ENCODE measurements around the gene KCNJ10. TPM values are rescaled to one million over a fixed set of nuclear protein-coding genes. Genes with fewer than 3 reads are reported as not detected.

The KCNJ10 gene
- total RNA-seq, 2 donors from 2014 or later, result not detected

DNA sequence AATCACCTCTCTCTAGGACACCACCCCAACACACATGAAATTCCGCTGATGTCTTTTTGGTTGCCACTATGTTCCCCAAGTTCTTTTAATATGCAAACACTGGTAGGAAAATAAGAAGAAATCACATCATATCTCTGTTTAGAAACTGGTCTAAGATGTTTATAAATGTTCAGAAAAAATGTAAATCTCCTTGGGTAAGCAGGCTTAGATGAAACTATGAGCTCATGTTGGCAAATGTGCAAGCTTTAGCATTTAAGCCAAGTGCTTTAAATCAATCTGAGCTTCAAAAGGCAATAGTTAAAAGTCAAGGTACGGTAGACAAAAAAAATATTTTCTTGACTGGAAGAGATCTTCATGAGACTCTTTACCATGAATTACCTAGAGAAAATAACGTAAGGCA lies 90.7 kb downstream of the KCNJ10 start:
- no peak for ATAC-seq (replicated peaks)
- no peak overlapping the region for H3K27ac Mint-ChIP-seq

GRCh38 chr1:159978107-159978398 lies 91.9 kb downstream of the KCNJ10 start:
- no peaks in the 10 kb centered on the region for H3K9me3 Mint-ChIP-seq
- ATAC-seq (replicated peaks), result no peak
- H3K36me3 Mint-ChIP-seq (ENCODE audit: low read depth), result no peaks in the 10 kb centered on the region

More for the DNA sequence above, 90.7 kb downstream of the KCNJ10 start:
- Mint-ChIP-seq H3K36me3 (ENCODE audit: low read depth) (no peaks in the 10 kb centered on the region), H3K9me3 (no peaks in the 10 kb centered on the region), H3K4me3 (no peak overlapping the region), H3K4me1 (no peaks in the 10 kb centered on the region), H3K27me3 (peaks cover 44% of the 10 kb centered on the region)

GRCh38 chr1:159977364-159978106 lies 92.4 kb downstream of the KCNJ10 start:
- ATAC-seq (replicated peaks), result no peak
- Mint-ChIP-seq H3K9me3 (no peaks in the 10 kb centered on the region), H3K27ac (no peak overlapping the region), H3K4me3 (no peak overlapping the region), H3K36me3 (ENCODE audit: low read depth) (no peaks in the 10 kb centered on the region), H3K4me1 (no peaks in the 10 kb centered on the region), H3K27me3 (peaks cover 37% of the 10 kb centered on the region)

More at GRCh38 chr1:159978107-159978398, 91.9 kb downstream of the KCNJ10 start:
- Mint-ChIP-seq H3K4me3 (no peak overlapping the region), H3K27ac (no peak overlapping the region), H3K27me3 (peaks cover 39% of the 10 kb centered on the region), H3K4me1 (no peaks in the 10 kb centered on the region)

DNA sequence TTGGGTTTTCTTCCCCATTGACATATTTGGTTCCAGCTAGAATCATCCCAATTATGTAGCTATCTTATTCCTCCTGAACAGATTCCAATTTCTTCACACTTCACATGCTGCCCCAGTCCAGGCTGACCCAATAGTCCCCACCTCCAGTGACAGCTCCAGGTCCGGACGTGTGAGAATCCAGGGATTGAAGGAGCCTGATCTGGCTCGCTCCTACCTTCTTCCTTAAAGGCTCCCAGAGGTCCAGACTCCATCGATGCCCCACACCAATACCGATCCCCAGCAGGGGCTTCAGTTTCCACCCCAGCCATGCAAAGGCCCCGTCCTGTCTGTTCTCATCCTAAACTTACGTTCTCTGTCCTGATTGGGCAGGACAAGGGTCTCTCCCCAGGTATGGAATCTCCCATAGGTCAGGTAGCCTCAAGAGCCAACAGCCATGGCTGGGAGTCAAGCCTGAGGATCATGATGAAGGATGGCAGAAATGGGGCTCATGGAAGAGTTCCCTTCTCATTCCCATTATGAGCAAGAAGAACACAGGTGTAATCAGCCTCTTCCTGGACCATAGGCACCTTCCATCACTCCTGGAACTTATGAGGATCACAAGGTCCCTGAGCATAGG lies 95.5 kb downstream of the KCNJ10 start:
- ATAC-seq (replicated peaks), result no peak
- Mint-ChIP-seq H3K36me3 (ENCODE audit: low read depth) (no peaks in the 10 kb centered on the region), H3K27ac (no peak overlapping the region), H3K4me3 (no peak overlapping the region), H3K27me3 (peaks cover 21% of the 10 kb centered on the region), H3K9me3 (no peaks in the 10 kb centered on the region), H3K4me1 (no peaks in the 10 kb centered on the region)

GRCh38 chr1:159973350-159973940 lies 96.5 kb downstream of the KCNJ10 start:
- H3K9me3 Mint-ChIP-seq, result no peaks in the 10 kb centered on the region
- H3K36me3 Mint-ChIP-seq (ENCODE audit: low read depth), result no peaks in the 10 kb centered on the region
- no peak overlapping the region for H3K4me3 Mint-ChIP-seq
- ATAC-seq (replicated peaks), result no peak
- peaks cover 20% of the 10 kb centered on the region for H3K27me3 Mint-ChIP-seq
- H3K27ac Mint-ChIP-seq, result no peak overlapping the region
- no peaks in the 10 kb centered on the region for H3K4me1 Mint-ChIP-seq

DNA sequence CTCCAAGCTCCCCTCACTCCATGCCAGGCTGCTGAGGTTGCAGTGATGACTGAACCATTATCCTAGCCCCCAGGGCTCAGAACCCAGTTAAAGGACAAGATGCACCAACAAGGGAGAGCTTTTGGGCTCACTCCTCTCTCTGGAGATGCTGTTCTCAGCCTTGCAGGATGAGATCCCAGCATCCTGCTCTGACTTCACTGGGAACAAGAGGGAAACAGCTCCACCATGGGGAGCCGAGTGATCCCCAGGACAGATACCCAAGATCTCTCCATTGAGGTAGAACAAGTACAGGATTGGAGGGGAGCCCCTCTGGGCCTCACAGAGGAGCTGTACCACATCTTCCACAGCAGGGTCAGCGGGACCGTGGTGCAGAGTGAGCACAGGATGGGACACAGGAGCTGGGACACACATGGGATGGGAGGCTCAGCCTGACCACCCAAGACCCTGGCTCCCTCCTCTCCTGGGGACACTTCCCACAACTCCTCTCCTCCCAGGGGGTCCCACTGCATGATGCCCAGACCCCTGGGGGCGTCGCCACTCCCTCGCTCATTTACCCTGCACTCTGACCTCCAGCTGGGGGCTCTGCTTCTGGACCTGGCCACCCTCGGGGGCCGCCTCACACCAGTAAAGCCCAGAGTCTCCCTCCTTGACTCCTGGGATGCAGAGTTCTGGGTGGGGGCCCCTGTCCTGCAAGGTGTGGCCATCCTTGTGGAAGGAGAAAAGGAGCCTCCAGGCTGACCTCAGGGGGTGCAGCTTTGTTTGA lies 97.3 kb downstream of the KCNJ10 start:
- Mint-ChIP-seq H3K27me3 (peaks cover 27% of the 10 kb centered on the region), H3K4me3 (no peak overlapping the region), H3K4me1 (no peaks in the 10 kb centered on the region), H3K9me3 (no peaks in the 10 kb centered on the region), H3K27ac (no peak overlapping the region), H3K36me3 (ENCODE audit: low read depth) (no peaks in the 10 kb centered on the region)
- ATAC-seq (replicated peaks), result no peak

- H3K4me1 Mint-ChIP-seq, result no peaks in the 10 kb centered on the region
- peaks cover 20% of the 10 kb centered on the region for H3K27me3 Mint-ChIP-seq
- H3K36me3 Mint-ChIP-seq (ENCODE audit: low read depth), result no peaks in the 10 kb centered on the region
- no peak for ATAC-seq (replicated peaks)
- no peaks in the 10 kb centered on the region for H3K9me3 Mint-ChIP-seq
- no peak overlapping the region for H3K4me3 Mint-ChIP-seq
- no peak overlapping the region for H3K27ac Mint-ChIP-seq
Observed at GRCh38 chr1:159970932-159971342, 99.0 kb downstream of the KCNJ10 start.

DNA sequence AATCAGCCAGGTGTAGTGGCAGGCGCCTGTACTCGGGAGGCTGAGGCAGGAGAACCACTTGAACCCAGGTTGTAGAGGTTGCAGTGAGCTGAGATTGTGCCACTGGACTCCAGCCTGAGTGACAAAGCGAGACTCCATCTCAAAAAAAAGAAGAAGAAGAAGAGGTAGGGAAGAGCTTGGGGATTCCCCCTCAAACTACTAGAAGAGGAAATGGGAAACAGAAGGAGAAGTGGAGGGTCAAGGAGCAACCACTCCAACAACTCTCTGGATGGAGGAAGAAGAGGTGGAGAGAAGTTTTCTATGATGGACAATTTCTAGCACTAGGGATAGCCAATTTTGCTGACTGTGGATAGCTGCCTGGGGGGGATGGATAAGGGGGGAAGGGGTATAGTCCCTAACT lies 101.1 kb downstream of the KCNJ10 start:
- H3K27ac Mint-ChIP-seq, result no peak overlapping the region
- peaks cover 29% of the 10 kb centered on the region for H3K27me3 Mint-ChIP-seq
- ATAC-seq (replicated peaks), result no peak
- no peaks in the 10 kb centered on the region for H3K36me3 Mint-ChIP-seq (ENCODE audit: low read depth)
- no peaks in the 10 kb centered on the region for H3K9me3 Mint-ChIP-seq
- no peak overlapping the region for H3K4me3 Mint-ChIP-seq
- no peaks in the 10 kb centered on the region for H3K4me1 Mint-ChIP-seq

DNA sequence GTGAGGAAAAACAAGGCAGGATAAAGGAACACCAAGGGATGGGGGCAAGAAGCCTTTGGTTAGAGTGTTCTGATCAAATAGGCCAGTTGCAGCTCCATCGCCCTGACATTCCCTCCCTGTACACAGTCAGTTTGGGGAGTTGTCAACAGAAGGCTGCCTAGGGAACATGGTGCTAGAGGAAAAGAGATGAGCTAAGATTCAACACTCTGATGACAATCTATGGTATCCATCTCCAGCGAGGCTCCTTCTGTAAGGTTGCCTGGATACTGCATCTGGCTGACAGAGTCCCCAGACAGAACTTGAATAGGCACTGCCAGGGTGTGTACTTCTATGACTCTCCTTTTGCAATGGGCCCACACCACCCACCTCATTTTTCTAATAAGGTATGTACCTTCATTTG lies 104.7 kb downstream of the KCNJ10 start:
- Mint-ChIP-seq H3K9me3 (no peaks in the 10 kb centered on the region), H3K4me1 (no peaks in the 10 kb centered on the region), H3K4me3 (no peak overlapping the region), H3K27ac (no peak overlapping the region), H3K27me3 (peaks cover 25% of the 10 kb centered on the region), H3K36me3 (ENCODE audit: low read depth) (no peaks in the 10 kb centered on the region)
- ATAC-seq (replicated peaks), result no peak

GRCh38 chr1:159964144-159964543 lies 105.8 kb downstream of the KCNJ10 start:
- no peaks in the 10 kb centered on the region for H3K9me3 Mint-ChIP-seq
- H3K36me3 Mint-ChIP-seq (ENCODE audit: low read depth), result no peaks in the 10 kb centered on the region
- H3K4me1 Mint-ChIP-seq, result no peaks in the 10 kb centered on the region
- ATAC-seq (replicated peaks), result no peak
- H3K27me3 Mint-ChIP-seq, result peaks cover 29% of the 10 kb centered on the region
- no peak overlapping the region for H3K4me3 Mint-ChIP-seq
- no peak overlapping the region for H3K27ac Mint-ChIP-seq

- Mint-ChIP-seq H3K27ac (no peak overlapping the region), H3K9me3 (no peaks in the 10 kb centered on the region), H3K27me3 (peaks cover 16% of the 10 kb centered on the region), H3K4me1 (peaks cover 5% of the 10 kb centered on the region), H3K4me3 (no peak overlapping the region), H3K36me3 (ENCODE audit: low read depth) (no peaks in the 10 kb centered on the region)
- no peak for ATAC-seq (replicated peaks)
Observed at GRCh38 chr1:159962176-159962575, 107.8 kb downstream of the KCNJ10 start.

DNA sequence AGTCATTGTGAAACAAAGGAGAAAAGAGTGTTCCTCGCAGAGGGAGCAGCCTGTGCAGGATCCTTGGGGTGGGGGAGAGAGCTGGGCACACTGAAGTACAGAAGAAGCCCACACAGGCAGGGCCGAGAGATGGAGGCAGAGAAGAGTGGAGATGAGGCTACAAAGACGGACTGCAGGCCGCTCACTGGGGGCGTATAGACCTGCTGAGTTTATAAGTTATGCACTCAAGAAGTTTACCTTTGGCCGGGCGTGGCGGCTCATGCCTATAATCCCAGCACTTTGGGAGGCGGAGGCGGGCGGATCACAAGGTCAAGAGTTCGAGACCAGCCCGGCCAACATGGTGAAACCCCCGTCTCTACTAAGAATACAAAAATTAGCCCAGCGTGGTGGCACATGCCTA lies 108.3 kb downstream of the KCNJ10 start:
- Mint-ChIP-seq H3K4me3 (no peak overlapping the region), H3K27me3 (peaks cover 16% of the 10 kb centered on the region), H3K27ac (no peak overlapping the region), H3K36me3 (ENCODE audit: low read depth) (no peaks in the 10 kb centered on the region), H3K9me3 (no peaks in the 10 kb centered on the region), H3K4me1 (peaks cover 5% of the 10 kb centered on the region)
- no peak for ATAC-seq (replicated peaks)

DNA sequence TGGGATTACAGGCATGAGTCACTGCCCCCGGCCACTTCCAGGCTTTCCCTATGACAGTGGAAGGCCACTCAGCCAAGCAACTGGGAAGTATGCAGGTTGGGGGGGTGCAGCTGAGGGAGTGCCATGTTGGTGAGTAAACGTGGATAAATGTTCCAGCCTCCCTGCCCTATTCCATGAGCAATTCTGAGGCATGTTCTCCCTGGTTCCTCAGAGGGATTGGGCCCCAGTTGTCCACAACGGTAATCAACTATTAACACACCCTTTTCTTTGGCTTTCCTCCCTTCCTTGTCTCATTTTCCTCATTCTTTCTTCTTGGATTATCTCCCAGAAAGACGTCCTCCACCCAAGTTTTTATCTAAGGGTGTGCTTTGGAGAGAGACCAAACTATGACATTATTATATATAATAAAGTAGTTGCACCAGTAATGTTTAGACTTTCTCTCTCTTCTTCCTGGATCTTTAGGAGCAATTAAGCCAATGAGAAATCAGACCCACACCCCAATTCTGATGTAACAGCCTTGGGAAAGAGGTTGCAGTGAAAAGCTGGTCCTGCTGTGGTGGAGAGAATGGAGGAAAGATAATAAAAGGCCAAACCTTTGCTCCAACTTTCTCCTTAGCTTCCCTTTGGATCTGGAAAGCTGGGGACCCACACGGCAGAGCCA lies 109.1 kb downstream of the KCNJ10 start:
- no peak overlapping the region for H3K4me3 Mint-ChIP-seq
- no peak overlapping the region for H3K27ac Mint-ChIP-seq
- no peak for ATAC-seq (replicated peaks)
- H3K27me3 Mint-ChIP-seq, result peaks cover 16% of the 10 kb centered on the region
- H3K9me3 Mint-ChIP-seq, result no peaks in the 10 kb centered on the region
- peaks cover 5% of the 10 kb centered on the region for H3K4me1 Mint-ChIP-seq
- no peaks in the 10 kb centered on the region for H3K36me3 Mint-ChIP-seq (ENCODE audit: low read depth)

- H3K27me3 Mint-ChIP-seq, result peaks cover 9% of the 10 kb centered on the region
- peaks cover 5% of the 10 kb centered on the region for H3K4me1 Mint-ChIP-seq
- no peak overlapping the region for H3K27ac Mint-ChIP-seq
- H3K9me3 Mint-ChIP-seq, result no peaks in the 10 kb centered on the region
- no peaks in the 10 kb centered on the region for H3K36me3 Mint-ChIP-seq (ENCODE audit: low read depth)
- no peak overlapping the region for H3K4me3 Mint-ChIP-seq
- ATAC-seq (replicated peaks), result no peak
Observed at GRCh38 chr1:159959451-159959850, 110.5 kb downstream of the KCNJ10 start.
